Astrocyte (in vitro differentiated cells and primary cell): Measurements from ENCODE around the gene WIPF3. TPM values are rescaled to one million over a fixed set of nuclear protein-coding genes. Genes with fewer than 3 reads are reported as not detected.
"Not testable (repeated sequence)": the region's sequence is repeated elsewhere in the genome, so short reads cannot be mapped to it uniquely, and the experiment has no call there.

Experiments used
- DNase-seq: peaks from one replicate; pipeline ENCODE4 v3.0.0-alpha.2; 2010; ENCODE audit warnings: low read depth
- FAIRE-seq: peaks from 2 replicates; lab custom pipeline; 2011; peaks lifted over from hg19 to GRCh38; lab: Jason Lieb, UNC
- H2AFZ ChIP-seq: 2 replicates; pipeline ENCODE4 v1.6.0; 2012; ENCODE audit warnings: low read depth, low read length, inconsistent platforms
- H3K27ac ChIP-seq: 2 replicates; pipeline ENCODE4 v1.5.1; 2011; ENCODE audit warnings: low read depth, low read length, inconsistent platforms
- H3K27me3 ChIP-seq: 2 replicates; pipeline ENCODE4 v1.6.0; 2011; ENCODE audit warnings: low read length, inconsistent platforms; ENCODE audit not compliant: insufficient read depth
- H3K36me3 ChIP-seq: 2 replicates; pipeline ENCODE4 v1.5.1; 2011; ENCODE audit warnings: low read length, inconsistent platforms; ENCODE audit not compliant: insufficient read depth
- H3K4me1 ChIP-seq: 2 replicates; pipeline ENCODE4 v1.5.1; 2011; ENCODE audit warnings: low read length, inconsistent platforms; ENCODE audit not compliant: insufficient read depth
- H3K4me2 ChIP-seq: 2 replicates; pipeline ENCODE4 v1.6.0; 2012; ENCODE audit warnings: low read length, inconsistent platforms
- H3K4me3 ChIP-seq: 2 replicates; pipeline ENCODE4 v1.5.1; 2011; ENCODE audit warnings: low read depth, mild to moderate bottlenecking, low read length, inconsistent platforms; ENCODE audit not compliant: insufficient read depth
- H3K79me2 ChIP-seq: 2 replicates; pipeline ENCODE4 v1.6.0; 2012; ENCODE audit warnings: mild to moderate bottlenecking, low read length, inconsistent platforms; ENCODE audit not compliant: insufficient read depth
- H3K9ac ChIP-seq: 2 replicates; pipeline ENCODE4 v1.6.0; 2012; ENCODE audit warnings: mild to moderate bottlenecking, low read length, inconsistent platforms
- H3K9me3 ChIP-seq: 2 replicates; pipeline ENCODE4 v1.5.1; 2012; ENCODE audit warnings: low read depth, mild to moderate bottlenecking, low read length, inconsistent platforms; ENCODE audit not compliant: insufficient read depth
- H4K20me1 ChIP-seq: 2 replicates; pipeline ENCODE4 v1.6.0; 2012; ENCODE audit warnings: low read length, inconsistent platforms; ENCODE audit not compliant: insufficient read depth
- H3K27ac Mint-ChIP-seq: one replicate; pipeline ENCODE4 v1.8.0; 2021; ENCODE audit warnings: mild to moderate bottlenecking, mixed read lengths; ENCODE audit not compliant: unreplicated experiment
- H3K27me3 Mint-ChIP-seq: one replicate; pipeline ENCODE4 v1.8.0; 2021; ENCODE audit warnings: low read depth, mixed read lengths; ENCODE audit not compliant: unreplicated experiment
- H3K36me3 Mint-ChIP-seq: one replicate; pipeline ENCODE4 v1.8.0; 2021; ENCODE audit warnings: low read depth, mixed read lengths; ENCODE audit not compliant: unreplicated experiment
- H3K4me1 Mint-ChIP-seq: one replicate; pipeline ENCODE4 v1.8.0; 2021; ENCODE audit warnings: low read depth, mixed read lengths; ENCODE audit not compliant: unreplicated experiment
- H3K4me3 Mint-ChIP-seq: one replicate; pipeline ENCODE4 v1.8.0; 2021; ENCODE audit warnings: mild to moderate bottlenecking, moderate library complexity, mixed read lengths; ENCODE audit not compliant: unreplicated experiment
- H3K9me3 Mint-ChIP-seq: one replicate; pipeline ENCODE4 v1.8.0; 2021; ENCODE audit warnings: mild to moderate bottlenecking, mixed read lengths; ENCODE audit not compliant: unreplicated experiment
- CTCF ChIP-seq: IDR thresholded peaks from 2 replicates; pipeline ENCODE4 v1.5.1; 2011; ENCODE audit warnings: low read depth, mild to moderate bottlenecking, inconsistent platforms, low read length, moderate library complexity; ENCODE audit not compliant: insufficient read depth
- EZH2 ChIP-seq: IDR thresholded peaks from 2 replicates; pipeline ENCODE4 v1.6.1; 2012; ENCODE audit warnings: mild to moderate bottlenecking, low read length, inconsistent platforms; ENCODE audit not compliant: insufficient read depth
- total RNA-seq: library from RNA; stranded (reverse); gene quantifications from 2 replicates; pipeline ENCODE4 v1.2.1, GENCODE V29; 2021

Gene WIPF3
- total RNA-seq, 1 donor from 2014 or later = 1.0 TPM

GRCh38 chr7:29957521-29958310, 151.4 kb downstream of the WIPF3 start:
- Mint-ChIP-seq H3K9me3 (no peaks in the 10 kb centered on the region), H3K27me3 (no peaks in the 10 kb centered on the region), H3K4me1 (peaks cover 17% of the 10 kb centered on the region), H3K4me3 (no peak overlapping the region), H3K36me3 (peaks cover 32% of the 10 kb centered on the region), H3K27ac (peak overlapping the region; percentile 66)
- no peak for TF ChIP-seq EZH2
- no peak for TF ChIP-seq CTCF
- H3K9me3 ChIP-seq = no peaks in the 10 kb centered on the region
- peaks cover 23% of the 10 kb centered on the region for H3K36me3 ChIP-seq
- peaks cover 41% of the 10 kb centered on the region for H4K20me1 ChIP-seq
- H3K79me2 ChIP-seq = peaks cover 32% of the 10 kb centered on the region
- no peak overlapping the region for H2AFZ ChIP-seq
- H3K4me2 ChIP-seq = no peak overlapping the region
- no peaks in the 10 kb centered on the region for H3K4me1 ChIP-seq
- FAIRE-seq = no peak
- no peak overlapping the region for H3K9ac ChIP-seq
- H3K27ac ChIP-seq = no peak overlapping the region
- no peaks in the 10 kb centered on the region for H3K27me3 ChIP-seq
- H3K4me3 ChIP-seq = no peak overlapping the region
- no peak for DNase-seq

GRCh38 chr7:29958667-29959358, 152.5 kb downstream of the WIPF3 start:
- TF ChIP-seq CTCF = no peak
- no peak for TF ChIP-seq EZH2
- Histone ChIP-seq H3K9ac (no peak overlapping the region), H3K4me3 (no peak overlapping the region), H4K20me1 (peaks cover 47% of the 10 kb centered on the region), H2AFZ (no peak overlapping the region), H3K4me1 (no peaks in the 10 kb centered on the region), H3K9me3 (no peaks in the 10 kb centered on the region), H3K27ac (no peak overlapping the region), H3K36me3 (peaks cover 26% of the 10 kb centered on the region), H3K4me2 (no peak overlapping the region), H3K27me3 (no peaks in the 10 kb centered on the region), H3K79me2 (peaks cover 32% of the 10 kb centered on the region)
- FAIRE-seq (no peak), DNase-seq (no peak)
- H3K27ac Mint-ChIP-seq = no peak overlapping the region
- H3K36me3 Mint-ChIP-seq = peaks cover 32% of the 10 kb centered on the region
- H3K4me1 Mint-ChIP-seq = peaks cover 17% of the 10 kb centered on the region
- no peaks in the 10 kb centered on the region for H3K27me3 Mint-ChIP-seq
- H3K9me3 Mint-ChIP-seq = no peaks in the 10 kb centered on the region
- H3K4me3 Mint-ChIP-seq = no peak overlapping the region

- H3K27ac ChIP-seq, DNase-seq, H3K27ac Mint-ChIP-seq, H3K27me3 ChIP-seq, H3K9me3 Mint-ChIP-seq, H3K9ac ChIP-seq, H3K27me3 Mint-ChIP-seq, H3K4me3 ChIP-seq, H3K4me1 ChIP-seq, H2AFZ ChIP-seq, H3K9me3 ChIP-seq, H3K4me3 Mint-ChIP-seq, H3K4me2 ChIP-seq, FAIRE-seq: not testable (repeated sequence)
- H3K36me3 ChIP-seq = peaks cover 27% of the 10 kb centered on the region
- H3K4me1 Mint-ChIP-seq = peaks cover 12% of the 10 kb centered on the region
- H4K20me1 ChIP-seq = peaks cover 39% of the 10 kb centered on the region
- peaks cover 36% of the 10 kb centered on the region for H3K36me3 Mint-ChIP-seq
- peaks cover 36% of the 10 kb centered on the region for H3K79me2 ChIP-seq
Measured at GRCh38 chr7:29961611-29962010, 155.3 kb downstream of the WIPF3 start.
